GM21723 (cell line): ENCODE measurements around the gene RPL13.

ENCODE experiments used
- ATAC-seq: cut with Tn5 transposase; IDR thresholded peaks from one replicate; pipeline ENCODE4 v1.9.1; 2021; ENCODE audit warnings: mild to moderate bottlenecking, moderate library complexity; ENCODE audit not compliant: unreplicated experiment

Gene RPL13

GRCh38 chr16:89596061-89596689, 35.7 kb downstream of the RPL13 start:
- ATAC-seq = no peak

GRCh38 chr16:89596957-89597649, 36.6 kb downstream of the RPL13 start:
- ATAC-seq = no peak

GRCh38 chr16:89598199-89598598, 37.7 kb downstream of the RPL13 start:
- no peak for ATAC-seq

- no peak for ATAC-seq
These were observed 39.0 kb downstream of the RPL13 start for GRCh38 chr16:89599451-89599858.

- no peak for ATAC-seq
These were observed 39.4 kb downstream of the RPL13 start for GRCh38 chr16:89599902-89600301.

DNA sequence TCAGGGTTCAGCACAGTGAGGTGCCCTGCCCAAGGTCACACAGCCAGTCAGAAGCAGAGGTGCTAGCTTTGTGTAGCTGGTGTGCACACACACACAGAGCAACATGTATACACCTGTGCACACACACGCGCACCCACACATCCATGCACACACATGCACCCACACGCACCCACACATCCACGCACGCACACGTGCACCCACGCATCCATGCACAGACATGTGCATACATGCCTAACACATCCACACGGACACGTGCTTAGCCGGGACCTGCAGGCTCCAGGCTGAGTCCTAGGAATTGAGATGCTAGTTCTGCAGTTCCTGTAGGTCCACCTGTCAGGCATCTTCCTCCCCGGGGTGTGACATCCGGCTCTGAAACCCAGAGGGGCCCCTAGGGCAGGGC, 39.9 kb downstream of the RPL13 start:
- no peak for ATAC-seq

DNA sequence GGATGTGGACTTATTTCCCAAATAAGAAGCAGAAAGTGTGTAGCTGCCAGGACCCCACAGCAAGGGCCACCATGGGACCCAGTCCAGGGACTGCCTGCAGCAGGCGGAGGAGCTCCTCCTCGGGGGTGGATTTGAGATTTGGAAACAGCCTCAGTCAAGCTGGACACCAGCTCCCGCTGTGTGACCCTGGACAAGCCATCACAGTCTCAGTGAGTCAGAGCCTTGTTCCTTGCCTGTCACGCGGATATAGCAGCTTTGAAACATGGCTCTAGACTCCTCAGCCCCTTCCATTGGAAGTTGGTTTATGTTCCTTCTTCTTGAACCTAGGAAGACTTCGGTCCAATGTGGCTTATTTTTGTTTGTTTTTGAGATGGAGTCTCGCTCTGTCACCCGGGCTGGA, 40.5 kb downstream of the RPL13 start:
- no peak for ATAC-seq

- ATAC-seq = no peak
These were observed 41.4 kb downstream of the RPL13 start for GRCh38 chr16:89601906-89602272.

GRCh38 chr16:89602273-89602951, 41.9 kb downstream of the RPL13 start:
- ATAC-seq = no peak

GRCh38 chr16:89602952-89603590, 42.6 kb downstream of the RPL13 start:
- ATAC-seq = no peak

- ATAC-seq = no peak
These were observed 44.3 kb downstream of the RPL13 start for GRCh38 chr16:89604764-89605163.

- ATAC-seq = no peak
These were observed 44.9 kb downstream of the RPL13 start for GRCh38 chr16:89605186-89605970.

- no peak for ATAC-seq
These were observed 45.5 kb downstream of the RPL13 start for GRCh38 chr16:89606006-89606405.

- no peak for ATAC-seq
These were observed 47.0 kb downstream of the RPL13 start for GRCh38 chr16:89607453-89607852.

- no peak for ATAC-seq
These were observed 47.7 kb downstream of the RPL13 start for GRCh38 chr16:89607937-89608740.

- ATAC-seq = no peak
These were observed 49.6 kb downstream of the RPL13 start for GRCh38 chr16:89610108-89610453.

- ATAC-seq = no peak
These were observed 52.1 kb downstream of the RPL13 start for GRCh38 chr16:89612415-89613166.

GRCh38 chr16:89613231-89613953, 52.9 kb downstream of the RPL13 start, which contains the start of gene DPEP1:
TSS of gene DPEP1 (plus strand) at chr16:89613642. CDS start at chr16:89630411, 16,769 bp downstream.
- no peak for ATAC-seq

- no peak for ATAC-seq
These were observed 53.5 kb downstream of the RPL13 start for GRCh38 chr16:89613954-89614459.
